Ectodermal cell (in vitro differentiated cells): ENCODE results near the gene SNX9.
"Not testable (repeated sequence)": the region's sequence is repeated elsewhere in the genome, so short reads cannot be mapped to it uniquely, and the experiment has no call there.

Experiments
- H3K27ac ChIP-seq: 2 replicates; pipeline ENCODE4 v1.7.0; 2013; ENCODE audit warnings: mild to moderate bottlenecking, low read depth, low read length; ENCODE audit not compliant: insufficient read depth, poor library complexity, severe bottlenecking
- H3K27me3 ChIP-seq: 2 replicates; pipeline ENCODE4 v1.7.0; 2013; ENCODE audit warnings: mild to moderate bottlenecking, low read length; ENCODE audit not compliant: insufficient read depth, control insufficient read depth, poor library complexity, severe bottlenecking
- H3K36me3 ChIP-seq: one replicate; pipeline ENCODE4 v1.7.0; 2013; ENCODE audit warnings: low read length; ENCODE audit not compliant: control insufficient read depth, insufficient read depth
- H3K4me1 ChIP-seq: one replicate; pipeline ENCODE4 v1.7.0; 2013; ENCODE audit warnings: low read length; ENCODE audit not compliant: control insufficient read depth, insufficient read depth
- H3K4me3 ChIP-seq: 2 replicates; pipeline ENCODE4 v1.7.0; 2013; ENCODE audit warnings: low read depth, low read length, control low read depth; ENCODE audit not compliant: insufficient read depth
- H3K9me3 ChIP-seq: 2 replicates; pipeline ENCODE4 v1.7.0; 2013; ENCODE audit warnings: mild to moderate bottlenecking, low read length, moderate library complexity; ENCODE audit not compliant: control insufficient read depth
- WGBS, 2 experiments: methylation state at CpG; one replicate each; pipeline ENCODE4 v1.1.7; 2013; ENCODE audit warnings: missing lambda C conversion rate in 2 of 2; 5-methylcytosine and 5-hydroxymethylcytosine counted together

SNX9 gene

DNA sequence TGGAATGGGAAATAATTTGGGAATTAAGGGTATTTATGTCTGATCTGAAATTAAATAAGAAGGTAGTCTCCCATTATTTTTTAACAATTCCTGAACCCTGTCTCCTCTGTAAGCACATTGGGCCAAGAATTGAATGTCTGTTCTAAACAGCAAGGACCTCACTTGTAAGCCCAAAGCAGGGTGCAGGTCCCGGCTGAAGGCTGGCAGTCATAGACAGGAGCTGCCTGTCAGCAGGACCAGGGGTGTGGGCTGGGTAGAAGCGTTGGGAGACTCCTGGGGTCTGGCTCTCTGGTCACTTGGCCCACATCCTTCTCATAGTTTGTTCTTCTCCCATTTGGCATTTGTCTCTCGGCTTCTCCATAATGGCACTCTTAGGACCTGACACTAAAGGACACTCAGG is 75.6 kb downstream of the SNX9 start:
- H3K27me3 ChIP-seq = no peaks in the 10 kb centered on the region
- H3K4me3 ChIP-seq = no peak overlapping the region
- H3K4me1 ChIP-seq = peaks cover 3% of the 10 kb centered on the region
- WGBS, 2 experiments = 89 to 94% methylated on average over 2 to 3 of the region's 3 CpGs
- H3K36me3 ChIP-seq = no peaks in the 10 kb centered on the region
- H3K9me3 ChIP-seq = no peaks in the 10 kb centered on the region
- H3K27ac ChIP-seq = no peak overlapping the region

DNA sequence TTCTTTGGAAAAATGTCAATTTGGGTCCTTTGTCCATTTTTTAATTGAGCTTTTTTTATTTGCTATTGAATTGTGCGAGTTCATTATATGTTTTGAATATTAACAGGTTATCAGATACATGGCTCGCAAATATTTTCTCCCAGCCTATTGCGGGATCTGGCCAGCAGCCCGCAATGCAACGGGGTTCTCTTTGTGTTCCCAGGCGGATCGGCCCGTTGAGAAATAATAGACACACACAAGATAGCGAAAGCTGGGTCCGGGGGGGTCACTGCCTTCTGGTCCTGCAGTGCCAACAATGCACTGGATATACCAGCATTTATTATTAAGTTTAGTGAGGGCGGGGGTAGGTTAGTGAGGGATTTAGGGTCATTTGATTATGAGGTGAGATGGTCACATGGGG is 77.2 kb downstream of the SNX9 start:
- not testable (repeated sequence) for H3K36me3 ChIP-seq, H3K27me3 ChIP-seq, H3K9me3 ChIP-seq, H3K27ac ChIP-seq, H3K4me3 ChIP-seq
- H3K4me1 ChIP-seq = peaks cover 12% of the 10 kb centered on the region
- WGBS, 2 experiments = 94 to 97% methylated on average over 9 to 10 of the region's 11 CpGs

DNA sequence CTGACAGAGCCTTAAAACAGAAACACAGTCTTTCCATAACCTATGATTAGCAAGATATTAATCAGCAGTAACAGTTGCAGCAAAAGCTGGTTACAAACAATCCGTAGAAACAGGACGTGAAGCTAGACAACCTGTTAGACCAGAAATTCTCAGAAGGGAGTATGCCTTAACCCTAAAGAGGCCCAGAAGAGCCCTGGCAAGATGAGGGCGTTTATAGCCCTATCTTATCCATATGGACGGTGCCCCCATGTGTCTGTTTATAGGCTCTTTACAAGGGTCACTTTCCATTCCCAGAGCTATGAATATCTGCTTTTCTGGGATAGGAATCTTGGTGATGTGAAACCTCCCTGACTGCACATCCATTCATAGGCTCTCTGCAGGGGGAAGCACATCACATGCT is 77.7 kb downstream of the SNX9 start:
- H3K4me1 ChIP-seq = peaks cover 15% of the 10 kb centered on the region
- not testable (repeated sequence) for H3K4me3 ChIP-seq, H3K9me3 ChIP-seq, H3K36me3 ChIP-seq, H3K27ac ChIP-seq, H3K27me3 ChIP-seq
- 88 to 93% methylated on average over 4 of the region's 4 CpGs for WGBS, 2 experiments

DNA sequence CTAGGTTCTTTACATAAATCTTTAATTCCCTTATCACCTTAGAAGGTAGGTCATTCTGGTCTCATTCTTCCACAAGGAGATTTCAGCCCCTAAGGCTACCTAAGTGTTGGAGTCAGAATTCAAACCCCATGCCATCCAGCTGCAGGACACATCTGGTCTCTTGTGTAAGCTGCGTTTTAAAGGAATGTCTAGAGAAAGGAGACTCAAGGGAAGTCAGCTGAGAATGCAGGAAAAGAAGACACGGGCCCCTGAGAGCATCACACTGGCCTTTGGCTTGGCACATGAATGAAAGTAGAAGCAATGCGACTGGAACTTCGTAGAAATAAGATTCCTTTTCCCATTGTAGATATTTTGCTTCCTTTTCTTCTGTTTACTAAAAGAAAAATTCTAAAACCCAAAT is 82.0 kb downstream of the SNX9 start:
- 55% methylated on average over 4 of the region's 4 CpGs for WGBS, 2 experiments
- Histone ChIP-seq H3K27ac (no peak overlapping the region), H3K4me1 (peaks cover 16% of the 10 kb centered on the region), H3K9me3 (no peaks in the 10 kb centered on the region), H3K36me3 (no peaks in the 10 kb centered on the region), H3K4me3 (no peak overlapping the region), H3K27me3 (no peaks in the 10 kb centered on the region)

DNA sequence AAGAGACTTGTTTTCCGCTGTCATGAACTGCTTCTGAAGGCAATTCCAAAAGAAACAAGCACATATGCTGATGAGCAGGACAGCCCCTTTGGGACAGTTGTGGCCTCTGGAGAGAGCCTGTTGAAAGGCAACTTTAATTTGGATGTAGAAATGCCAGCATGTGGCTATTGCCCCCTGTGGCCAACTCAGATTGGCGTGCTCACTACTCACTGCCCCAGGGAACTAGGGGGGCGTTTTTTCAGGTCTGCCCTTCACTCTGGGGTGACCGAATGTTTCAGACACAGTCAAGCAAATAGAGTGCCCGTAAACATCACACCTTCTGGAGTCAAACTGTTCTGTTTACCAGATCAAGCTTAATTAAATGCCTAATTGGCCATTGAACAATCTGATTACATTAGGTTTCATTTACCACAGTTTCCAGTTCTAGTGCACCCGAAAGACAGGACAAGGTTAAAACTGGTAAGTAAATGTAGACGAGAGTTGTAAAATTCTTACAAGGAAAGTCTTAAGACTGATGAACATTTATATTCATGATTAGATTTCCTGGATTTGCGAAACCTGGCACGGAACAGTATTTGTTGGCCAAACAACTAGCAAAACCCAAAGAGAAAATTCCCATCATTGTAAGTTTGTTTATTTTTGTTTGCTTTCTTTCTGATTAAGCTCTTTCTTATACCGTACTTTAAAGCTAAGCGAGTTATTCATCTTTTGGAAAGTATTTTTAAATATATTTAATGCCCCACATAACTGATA is 82.7 kb downstream of the SNX9 start:
- Histone ChIP-seq H3K4me3 (no peak overlapping the region), H3K27me3 (no peaks in the 10 kb centered on the region), H3K36me3 (no peaks in the 10 kb centered on the region), H3K4me1 (peaks cover 16% of the 10 kb centered on the region), H3K27ac (no peak overlapping the region), H3K9me3 (no peaks in the 10 kb centered on the region)
- WGBS, 2 experiments = 46 to 54% methylated on average over 7 to 9 of the region's 11 CpGs

DNA sequence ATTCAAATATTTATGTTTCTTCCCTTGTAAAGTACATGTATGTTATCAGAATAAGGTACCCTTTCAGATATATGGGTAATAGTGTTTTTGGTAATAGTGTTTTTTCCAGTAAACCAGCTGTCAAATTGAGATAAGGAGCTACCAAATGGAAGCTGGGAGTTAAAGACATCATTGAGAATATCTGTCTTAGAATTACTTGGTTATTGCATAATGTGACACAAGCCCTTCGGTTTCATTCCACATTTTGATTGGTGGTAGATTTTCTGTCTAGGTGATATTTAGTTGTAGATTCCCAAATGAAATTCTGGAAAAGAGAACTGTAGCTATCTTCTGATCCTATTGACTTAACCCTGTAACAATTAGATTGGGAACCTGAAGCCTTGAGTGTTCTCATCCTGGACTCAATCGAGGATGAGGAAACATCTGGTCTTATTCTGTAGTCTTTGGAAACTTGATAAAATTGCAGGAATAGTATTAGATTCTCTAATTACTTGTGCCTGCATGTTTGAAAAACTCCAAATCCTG is 83.6 kb downstream of the SNX9 start:
- Histone ChIP-seq H3K9me3 (no peaks in the 10 kb centered on the region), H3K27ac (no peak overlapping the region), H3K4me1 (peaks cover 16% of the 10 kb centered on the region), H3K36me3 (no peaks in the 10 kb centered on the region), H3K4me3 (no peak overlapping the region), H3K27me3 (no peaks in the 10 kb centered on the region)
- WGBS, 2 experiments = 97 to 100% methylated on average over 2 of the region's 2 CpGs

DNA sequence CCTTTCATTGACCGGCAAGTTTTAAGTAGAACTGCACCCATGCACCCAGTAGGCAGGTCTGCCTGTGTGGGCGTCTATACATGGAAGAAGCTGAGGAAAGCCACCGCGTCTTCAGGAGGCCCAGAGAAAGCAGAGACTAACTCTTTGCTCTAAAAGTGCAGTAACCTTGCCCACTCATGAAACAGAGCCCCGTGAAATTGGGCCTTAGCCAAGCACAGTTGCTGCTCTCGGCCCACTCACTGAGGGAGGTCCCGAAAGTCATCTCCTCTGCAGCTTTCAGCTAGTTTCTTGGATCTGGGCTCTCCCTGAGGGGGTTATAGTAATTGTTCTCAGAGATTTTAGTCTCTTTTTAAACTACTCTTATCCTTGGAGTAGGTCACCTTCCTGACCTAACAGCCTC is 84.6 kb downstream of the SNX9 start:
- Histone ChIP-seq H3K36me3 (no peaks in the 10 kb centered on the region), H3K4me1 (peaks cover 16% of the 10 kb centered on the region), H3K27me3 (no peaks in the 10 kb centered on the region), H3K27ac (no peak overlapping the region), H3K9me3 (no peaks in the 10 kb centered on the region), H3K4me3 (no peak overlapping the region)
- 92 to 94% methylated on average over 7 of the region's 7 CpGs for WGBS, 2 experiments

DNA sequence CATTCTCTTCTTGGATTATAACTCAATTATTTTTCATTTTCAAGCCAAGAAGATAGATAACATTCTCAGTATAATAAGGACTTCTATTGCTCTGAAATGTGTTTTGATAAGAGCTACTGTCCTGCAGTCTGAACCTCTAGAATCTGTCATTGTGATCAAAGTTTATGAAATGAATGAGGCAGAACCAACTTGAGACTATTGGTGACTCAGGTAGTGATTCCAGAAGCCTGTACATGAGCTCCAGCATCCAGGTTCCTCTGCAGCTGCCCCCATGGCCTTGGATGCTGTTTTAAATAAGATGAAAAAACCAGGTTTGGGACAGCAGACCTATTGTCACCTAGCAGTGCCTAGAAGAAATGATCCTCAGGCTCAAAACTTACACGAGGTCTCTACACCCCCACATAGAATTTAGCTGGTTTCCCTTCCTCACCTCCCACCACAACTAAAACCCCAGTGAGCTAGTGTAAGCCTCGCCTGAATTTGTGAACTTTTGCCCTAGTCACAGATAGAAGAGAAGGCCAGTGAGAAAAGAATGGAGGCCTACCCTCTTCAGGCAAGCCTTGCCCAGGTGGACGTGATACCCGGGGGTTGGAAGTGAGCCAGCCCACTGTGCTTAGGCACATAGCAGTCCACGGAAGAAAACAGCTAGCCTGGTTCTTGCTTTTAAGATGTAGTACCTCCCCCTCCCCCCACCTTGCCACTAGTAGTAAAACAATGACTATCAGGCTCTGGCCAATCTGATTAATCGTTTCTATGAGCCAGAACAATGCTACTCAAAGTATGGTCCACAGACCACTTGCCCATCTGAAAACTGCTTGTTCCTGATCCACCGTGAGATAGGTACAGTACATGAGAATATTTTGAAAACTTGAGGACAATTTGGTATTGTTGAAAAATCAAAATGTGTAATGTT is 85.6 kb downstream of the SNX9 start:
- no peak overlapping the region for H3K27ac ChIP-seq
- no peaks in the 10 kb centered on the region for H3K9me3 ChIP-seq
- no peaks in the 10 kb centered on the region for H3K36me3 ChIP-seq
- H3K4me3 ChIP-seq = no peak overlapping the region
- H3K4me1 ChIP-seq = peaks cover 16% of the 10 kb centered on the region
- H3K27me3 ChIP-seq = no peaks in the 10 kb centered on the region
- WGBS, 2 experiments = 94% methylated on average over 7 of the region's 7 CpGs

DNA sequence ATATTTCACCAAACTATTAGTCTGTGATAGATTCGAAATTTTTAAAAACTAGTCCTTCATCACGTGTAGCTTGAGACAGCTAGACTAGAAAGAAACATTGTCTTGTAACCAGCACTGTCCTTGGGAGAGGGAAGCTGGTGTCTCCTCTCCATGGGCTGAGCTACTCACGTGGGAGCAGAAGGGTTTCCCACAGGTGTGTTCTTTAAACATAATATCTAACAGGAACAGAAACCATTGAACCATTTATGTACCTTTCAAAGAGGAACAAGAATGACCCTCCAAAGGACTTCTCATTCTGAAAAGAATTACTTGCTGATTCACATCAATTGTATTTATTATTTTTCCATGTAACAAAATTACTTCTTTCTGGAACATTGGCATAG is 86.2 kb downstream of the SNX9 start:
- 94% methylated on average over 3 of the region's 3 CpGs for WGBS, 2 experiments
- H3K36me3 ChIP-seq = no peaks in the 10 kb centered on the region
- no peaks in the 10 kb centered on the region for H3K27me3 ChIP-seq

DNA sequence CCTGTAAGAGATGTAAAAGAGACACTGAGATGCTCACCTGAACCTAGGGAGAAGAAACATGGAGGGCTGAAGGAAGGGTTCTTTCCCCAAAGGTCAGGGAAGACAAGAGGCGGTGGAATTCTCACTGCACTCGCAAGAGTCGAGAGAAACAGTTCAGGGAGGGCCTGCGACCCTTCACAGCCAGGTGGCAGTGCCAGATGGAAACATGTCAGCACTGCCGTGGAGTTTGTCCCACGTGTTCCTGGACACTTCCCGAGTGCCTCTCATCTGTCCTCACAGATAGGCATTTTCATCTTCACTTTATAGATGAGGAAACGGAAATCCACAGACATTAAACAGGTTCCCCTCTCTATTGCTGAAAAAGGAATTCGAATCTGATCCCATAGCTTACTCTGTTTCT is 88.2 kb downstream of the SNX9 start:
- WGBS, 2 experiments = 86 to 91% methylated on average over 8 to 9 of the region's 9 CpGs
- H3K27ac ChIP-seq = no peak overlapping the region
- H3K27me3 ChIP-seq = no peaks in the 10 kb centered on the region
- no peaks in the 10 kb centered on the region for H3K36me3 ChIP-seq
- H3K9me3 ChIP-seq = no peaks in the 10 kb centered on the region
- no peak overlapping the region for H3K4me3 ChIP-seq
- no peaks in the 10 kb centered on the region for H3K4me1 ChIP-seq

More for the DNA sequence above, 86.2 kb downstream of the SNX9 start:
- Histone ChIP-seq H3K4me1 (peaks cover 16% of the 10 kb centered on the region), H3K27ac (no peak overlapping the region), H3K9me3 (no peaks in the 10 kb centered on the region), H3K4me3 (no peak overlapping the region)
